ENCODE results near the gene GATAD1. TPM values are rescaled to one million over a fixed set of nuclear protein-coding genes. Genes with fewer than 3 reads are reported as not detected.

Gene GATAD1
- total and polyA plus RNA-seq, 2 of the 13 experiments (the other 11 are each of a cell fraction or from before 2014, with no cell fraction given): 20.6 to 42.1 TPM

- TF ChIP-seq, protein P1, sequence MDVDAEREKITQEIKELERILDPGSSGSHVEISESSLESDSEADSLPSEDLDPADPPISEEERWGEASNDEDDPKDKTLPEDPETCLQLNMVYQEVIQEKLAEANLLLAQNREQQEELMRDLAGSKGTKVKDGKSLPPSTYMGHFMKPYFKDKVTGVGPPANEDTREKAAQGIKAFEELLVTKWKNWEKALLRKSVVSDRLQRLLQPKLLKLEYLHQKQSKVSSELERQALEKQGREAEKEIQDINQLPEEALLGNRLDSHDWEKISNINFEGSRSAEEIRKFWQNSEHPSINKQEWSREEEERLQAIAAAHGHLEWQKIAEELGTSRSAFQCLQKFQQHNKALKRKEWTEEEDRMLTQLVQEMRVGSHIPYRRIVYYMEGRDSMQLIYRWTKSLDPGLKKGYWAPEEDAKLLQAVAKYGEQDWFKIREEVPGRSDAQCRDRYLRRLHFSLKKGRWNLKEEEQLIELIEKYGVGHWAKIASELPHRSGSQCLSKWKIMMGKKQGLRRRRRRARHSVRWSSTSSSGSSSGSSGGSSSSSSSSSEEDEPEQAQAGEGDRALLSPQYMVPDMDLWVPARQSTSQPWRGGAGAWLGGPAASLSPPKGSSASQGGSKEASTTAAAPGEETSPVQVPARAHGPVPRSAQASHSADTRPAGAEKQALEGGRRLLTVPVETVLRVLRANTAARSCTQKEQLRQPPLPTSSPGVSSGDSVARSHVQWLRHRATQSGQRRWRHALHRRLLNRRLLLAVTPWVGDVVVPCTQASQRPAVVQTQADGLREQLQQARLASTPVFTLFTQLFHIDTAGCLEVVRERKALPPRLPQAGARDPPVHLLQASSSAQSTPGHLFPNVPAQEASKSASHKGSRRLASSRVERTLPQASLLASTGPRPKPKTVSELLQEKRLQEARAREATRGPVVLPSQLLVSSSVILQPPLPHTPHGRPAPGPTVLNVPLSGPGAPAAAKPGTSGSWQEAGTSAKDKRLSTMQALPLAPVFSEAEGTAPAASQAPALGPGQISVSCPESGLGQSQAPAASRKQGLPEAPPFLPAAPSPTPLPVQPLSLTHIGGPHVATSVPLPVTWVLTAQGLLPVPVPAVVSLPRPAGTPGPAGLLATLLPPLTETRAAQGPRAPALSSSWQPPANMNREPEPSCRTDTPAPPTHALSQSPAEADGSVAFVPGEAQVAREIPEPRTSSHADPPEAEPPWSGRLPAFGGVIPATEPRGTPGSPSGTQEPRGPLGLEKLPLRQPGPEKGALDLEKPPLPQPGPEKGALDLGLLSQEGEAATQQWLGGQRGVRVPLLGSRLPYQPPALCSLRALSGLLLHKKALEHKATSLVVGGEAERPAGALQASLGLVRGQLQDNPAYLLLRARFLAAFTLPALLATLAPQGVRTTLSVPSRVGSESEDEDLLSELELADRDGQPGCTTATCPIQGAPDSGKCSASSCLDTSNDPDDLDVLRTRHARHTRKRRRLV (CRISPR knock-in tag; IDR thresholded peaks at IDR 0.05): no peak
- TF ChIP-seq REXO4 (CRISPR knock-in tag; IDR thresholded peaks at IDR 0.05; ENCODE audit: borderline replicate concordance) (no peak), SOX6 (IDR thresholded peaks at IDR 0.05) (no peak), SOX6 (CRISPR knock-in tag; IDR thresholded peaks at IDR 0.05) (no peak), ARNTL (CRISPR knock-in tag; IDR thresholded peaks at IDR 0.05) (no peak), GABPB1 (CRISPR knock-in tag; IDR thresholded peaks at IDR 0.05) (no peak), STAT5B (CRISPR knock-in tag; IDR thresholded peaks at IDR 0.05) (no peak), CSRNP1 (CRISPR knock-in tag; IDR thresholded peaks at IDR 0.05) (0 out of 2 replicates have a peak, but pooled peaks have one; percentile 6), RFXAP (CRISPR knock-in tag; IDR thresholded peaks at IDR 0.05; ENCODE audit: borderline replicate concordance) (no peak), RARG (CRISPR knock-in tag; IDR thresholded peaks at IDR 0.05; ENCODE audit: low read depth) (0 out of 2 replicates have a peak, but pooled peaks have one; percentile 38), ZNF136 (CRISPR knock-in tag; IDR thresholded peaks at IDR 0.05; ENCODE audit: low read depth) (no peak), LCORL (IDR thresholded peaks at IDR 0.05) (no peak), LCORL (CRISPR knock-in tag; IDR thresholded peaks at IDR 0.05) (peak; percentile 80; the same call in 1 of the 2 replicates), NONO (IDR thresholded peaks at IDR 0.05) (no peak), NONO (CRISPR knock-in tag; conservative IDR thresholded peaks at IDR 0.05) (0 out of 2 replicates have a peak, but pooled peaks have one; percentile 7), ZSCAN21 (CRISPR knock-in tag; IDR thresholded peaks at IDR 0.05; ENCODE audit: borderline replicate concordance) (no peak), ZNF562 (CRISPR knock-in tag; IDR thresholded peaks at IDR 0.05; ENCODE audit: borderline replicate concordance) (no peak)
- TF ChIP-seq, protein P2, sequence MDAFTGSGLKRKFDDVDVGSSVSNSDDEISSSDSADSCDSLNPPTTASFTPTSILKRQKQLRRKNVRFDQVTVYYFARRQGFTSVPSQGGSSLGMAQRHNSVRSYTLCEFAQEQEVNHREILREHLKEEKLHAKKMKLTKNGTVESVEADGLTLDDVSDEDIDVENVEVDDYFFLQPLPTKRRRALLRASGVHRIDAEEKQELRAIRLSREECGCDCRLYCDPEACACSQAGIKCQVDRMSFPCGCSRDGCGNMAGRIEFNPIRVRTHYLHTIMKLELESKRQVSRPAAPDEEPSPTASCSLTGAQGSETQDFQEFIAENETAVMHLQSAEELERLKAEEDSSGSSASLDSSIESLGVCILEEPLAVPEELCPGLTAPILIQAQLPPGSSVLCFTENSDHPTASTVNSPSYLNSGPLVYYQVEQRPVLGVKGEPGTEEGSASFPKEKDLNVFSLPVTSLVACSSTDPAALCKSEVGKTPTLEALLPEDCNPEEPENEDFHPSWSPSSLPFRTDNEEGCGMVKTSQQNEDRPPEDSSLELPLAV (CRISPR knock-in tag; conservative IDR thresholded peaks at IDR 0.05; ENCODE audit: low read depth): no peak
- TF ChIP-seq, protein P3, sequence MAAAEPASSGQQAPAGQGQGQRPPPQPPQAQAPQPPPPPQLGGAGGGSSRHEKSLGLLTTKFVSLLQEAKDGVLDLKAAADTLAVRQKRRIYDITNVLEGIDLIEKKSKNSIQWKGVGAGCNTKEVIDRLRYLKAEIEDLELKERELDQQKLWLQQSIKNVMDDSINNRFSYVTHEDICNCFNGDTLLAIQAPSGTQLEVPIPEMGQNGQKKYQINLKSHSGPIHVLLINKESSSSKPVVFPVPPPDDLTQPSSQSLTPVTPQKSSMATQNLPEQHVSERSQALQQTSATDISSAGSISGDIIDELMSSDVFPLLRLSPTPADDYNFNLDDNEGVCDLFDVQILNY (CRISPR knock-in tag; conservative IDR thresholded peaks at IDR 0.05): no peak
- TF ChIP-seq, protein P4, sequence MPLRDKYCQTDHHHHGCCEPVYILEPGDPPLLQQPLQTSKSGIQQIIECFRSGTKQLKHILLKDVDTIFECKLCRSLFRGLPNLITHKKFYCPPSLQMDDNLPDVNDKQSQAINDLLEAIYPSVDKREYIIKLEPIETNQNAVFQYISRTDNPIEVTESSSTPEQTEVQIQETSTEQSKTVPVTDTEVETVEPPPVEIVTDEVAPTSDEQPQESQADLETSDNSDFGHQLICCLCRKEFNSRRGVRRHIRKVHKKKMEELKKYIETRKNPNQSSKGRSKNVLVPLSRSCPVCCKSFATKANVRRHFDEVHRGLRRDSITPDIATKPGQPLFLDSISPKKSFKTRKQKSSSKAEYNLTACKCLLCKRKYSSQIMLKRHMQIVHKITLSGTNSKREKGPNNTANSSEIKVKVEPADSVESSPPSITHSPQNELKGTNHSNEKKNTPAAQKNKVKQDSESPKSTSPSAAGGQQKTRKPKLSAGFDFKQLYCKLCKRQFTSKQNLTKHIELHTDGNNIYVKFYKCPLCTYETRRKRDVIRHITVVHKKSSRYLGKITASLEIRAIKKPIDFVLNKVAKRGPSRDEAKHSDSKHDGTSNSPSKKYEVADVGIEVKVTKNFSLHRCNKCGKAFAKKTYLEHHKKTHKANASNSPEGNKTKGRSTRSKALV (CRISPR knock-in tag; IDR thresholded peaks at IDR 0.05): no peak
These were observed 375 bp upstream of the GATAD1 start (continued) for GRCh38 chr7:92446869-92447344.
